NCI-H2029 (cell line): Measurements from ENCODE around the gene FTSJ1.
"Not testable (repeated sequence)": the region's sequence is repeated elsewhere in the genome, so short reads cannot be mapped to it uniquely, and the experiment has no call there.

Experiments used
- DNase-seq: peaks from one replicate; lab custom pipeline; 2025; lab: John Stamatoyannopoulos, UW

FTSJ1 gene

GRCh38 chrX:48525853-48526252, 49.9 kb downstream of the FTSJ1 start:
- not testable (repeated sequence) for DNase-seq

GRCh38 chrX:48530736-48531135, 54.7 kb downstream of the FTSJ1 start:
- no peak for DNase-seq

- DNase-seq, result no peak
Measured at GRCh38 chrX:48531358-48531959, 55.5 kb downstream of the FTSJ1 start.

- no peak for DNase-seq
Measured at GRCh38 chrX:48532161-48532560, 56.2 kb downstream of the FTSJ1 start.

- DNase-seq, result no peak
Measured at GRCh38 chrX:48533165-48533564, 57.2 kb downstream of the FTSJ1 start.
